Epithelial cell of prostate (primary cell): ENCODE measurements around the gene CD3E.

Experiments
- DNase-seq: peaks from one replicate; pipeline ENCODE4 v3.0.0-alpha.2; 2011; ENCODE audit warnings: low read depth, low spot score
- H3K27ac ChIP-seq: fragments of 450-650 bp; 2 replicates; pipeline ENCODE4 v1.5.1; 2017; ENCODE audit warnings: mild to moderate bottlenecking

The CD3E gene

DNA sequence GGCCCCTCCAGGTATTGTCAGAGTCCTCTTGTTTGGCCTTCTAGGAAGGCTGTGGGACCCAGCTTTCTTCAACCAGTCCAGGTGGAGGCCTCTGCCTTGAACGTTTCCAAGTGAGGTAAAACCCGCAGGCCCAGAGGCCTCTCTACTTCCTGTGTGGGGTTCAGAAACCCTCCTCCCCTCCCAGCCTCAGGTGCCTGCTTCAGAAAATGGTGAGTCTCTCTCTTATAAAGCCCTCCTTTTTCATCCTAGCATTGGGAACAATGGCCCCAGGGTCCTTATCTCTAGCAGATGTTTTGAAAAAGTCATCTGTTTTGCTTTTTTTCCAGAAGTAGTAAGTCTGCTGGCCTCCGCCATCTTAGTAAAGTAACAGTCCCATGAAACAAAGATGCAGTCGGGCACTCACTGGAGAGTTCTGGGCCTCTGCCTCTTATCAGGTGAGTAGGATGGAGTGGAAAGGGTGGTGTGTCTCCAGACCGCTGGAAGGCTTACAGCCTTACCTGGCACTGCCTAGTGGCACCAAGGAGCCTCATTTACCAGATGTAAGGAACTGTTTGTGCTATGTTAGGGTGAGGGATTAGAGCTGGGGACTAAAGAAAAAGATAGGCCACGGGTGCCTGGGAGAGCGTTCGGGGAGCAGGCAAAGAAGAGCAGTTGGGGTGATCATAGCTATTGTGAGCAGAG lies at the start of gene CD3E:
CD3E (plus strand) TSS at position 163 of the 681 bp plus-strand sequence; CDS start at position 386, 223 bp downstream.
- no peak for DNase-seq
- no peak within 1 kb of the TSS for H3K27ac ChIP-seq

GRCh38 chr11:118258410-118258809 lies 46.1 kb upstream of the CD3E start:
- no peak overlapping the region for H3K27ac ChIP-seq
- no peak for DNase-seq

- H3K27ac ChIP-seq, result no peak overlapping the region
- no peak for DNase-seq
These were observed 45.4 kb upstream of the CD3E start for GRCh38 chr11:118259138-118259537.

- no peak for DNase-seq
- H3K27ac ChIP-seq, result peak overlapping the region; percentile 91
These were observed 44.2 kb upstream of the CD3E start for GRCh38 chr11:118260353-118260752.

GRCh38 chr11:118263112-118263511 lies 41.4 kb upstream of the CD3E start:
- DNase-seq, result no peak
- H3K27ac ChIP-seq, result peak overlapping the region; percentile 91

- DNase-seq, result peak; percentile 90
These were observed 40.6 kb upstream of the CD3E start, which contains the start of gene MPZL2 for GRCh38 chr11:118263695-118264568. TSS of gene MPZL2 (minus strand) at chr11:118264297. CDS start at chr11:118264153, 144 bp downstream.

GRCh38 chr11:118264569-118265465 lies 39.7 kb upstream of the CD3E start:
- H3K27ac ChIP-seq, result peak overlapping the region; percentile 91
- no peak for DNase-seq

More at GRCh38 chr11:118263695-118264568, 40.6 kb upstream of the CD3E start, which contains the start of gene MPZL2:
- H3K27ac ChIP-seq, result peak within 1 kb of the TSS; percentile 91

- no peak for DNase-seq
- H3K27ac ChIP-seq, result peak overlapping the region; percentile 91
These were observed 38.6 kb upstream of the CD3E start for GRCh38 chr11:118265954-118266353.

DNA sequence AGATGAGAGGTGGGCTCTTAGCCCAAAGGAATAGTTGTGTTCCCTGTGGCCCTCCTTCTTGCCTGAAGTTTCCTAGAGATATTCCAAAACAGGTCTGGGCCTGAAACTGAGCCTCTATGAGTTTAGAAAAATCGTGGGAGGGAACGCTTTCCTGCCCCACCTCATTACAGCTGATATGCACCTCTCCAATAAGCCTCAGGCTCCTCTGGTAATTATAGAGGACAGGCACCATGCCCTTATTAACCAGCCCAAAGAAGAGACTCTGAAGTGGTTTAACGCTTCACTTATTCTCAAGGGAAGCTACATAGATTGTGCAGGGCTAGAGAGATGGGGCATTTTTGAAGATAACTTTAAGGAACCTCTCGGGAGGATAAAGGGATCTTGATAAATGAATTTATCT lies 37.0 kb upstream of the CD3E start:
- H3K27ac ChIP-seq, result peak overlapping the region; percentile 91
- DNase-seq, result no peak

DNA sequence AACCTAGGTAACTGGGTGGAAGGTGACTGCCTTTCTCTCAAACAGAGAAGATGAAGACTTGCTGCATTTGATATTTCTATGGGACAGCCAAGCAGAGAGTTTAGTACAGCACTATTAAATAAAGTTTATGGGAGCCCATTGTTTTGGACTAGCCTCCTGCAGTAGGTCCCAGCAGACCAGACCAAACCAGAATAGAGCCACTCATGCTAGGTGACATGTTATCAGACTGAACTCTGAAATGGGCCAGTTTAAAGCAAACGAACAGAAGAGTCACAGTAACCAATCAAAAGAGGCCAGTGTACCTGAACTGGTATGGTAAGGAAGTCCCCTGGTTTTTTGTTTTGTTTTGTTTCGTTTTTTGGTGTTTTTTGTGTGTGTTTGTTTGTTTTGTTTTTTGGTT lies 32.5 kb upstream of the CD3E start:
- no peak overlapping the region for H3K27ac ChIP-seq
- DNase-seq, result no peak

DNA sequence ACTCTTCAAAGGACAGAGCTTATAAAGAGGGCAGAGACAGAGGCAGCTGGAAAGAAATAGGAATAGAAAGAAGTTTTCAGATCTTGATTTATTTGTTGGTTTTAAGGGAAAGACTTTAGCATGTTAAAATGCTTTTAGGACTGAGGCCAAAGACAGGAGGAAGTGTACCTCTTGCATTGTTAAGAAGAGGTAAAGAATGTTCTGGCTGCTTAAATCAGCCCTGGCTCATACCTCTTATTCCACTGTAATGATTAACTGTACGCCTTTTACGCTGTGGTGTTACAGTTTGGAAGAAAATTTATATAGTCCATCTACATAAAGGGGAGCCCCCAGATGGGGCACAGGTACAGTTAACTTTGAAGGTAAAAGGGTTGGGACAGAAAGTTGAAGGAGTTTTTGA lies 30.3 kb upstream of the CD3E start:
- peak overlapping the region; percentile 93 for H3K27ac ChIP-seq
- DNase-seq, result no peak

DNA sequence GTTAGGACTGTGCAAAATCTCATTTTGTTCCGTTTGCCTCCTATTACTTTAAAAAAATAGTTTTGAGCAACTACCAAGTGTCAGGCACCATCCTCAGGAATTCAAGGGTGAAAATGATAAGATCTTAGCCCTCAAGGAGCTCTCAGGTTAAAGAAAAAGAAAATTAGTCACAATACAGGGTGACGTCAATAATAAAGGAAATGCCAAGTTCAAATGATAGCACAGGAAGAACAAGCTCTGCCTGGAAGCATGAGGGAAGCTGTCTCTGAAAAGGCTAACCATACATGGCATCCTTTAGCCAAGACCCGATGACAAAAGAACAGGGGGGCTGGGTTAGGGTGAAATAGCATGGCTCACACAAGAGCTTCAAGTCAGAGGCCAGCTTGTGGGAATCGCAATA lies 29.4 kb upstream of the CD3E start:
- peak overlapping the region; percentile 93 for H3K27ac ChIP-seq
- DNase-seq, result no peak

- H3K27ac ChIP-seq, result peak overlapping the region; percentile 93
These were observed 28.1 kb upstream of the CD3E start for GRCh38 chr11:118276422-118276821.

DNA sequence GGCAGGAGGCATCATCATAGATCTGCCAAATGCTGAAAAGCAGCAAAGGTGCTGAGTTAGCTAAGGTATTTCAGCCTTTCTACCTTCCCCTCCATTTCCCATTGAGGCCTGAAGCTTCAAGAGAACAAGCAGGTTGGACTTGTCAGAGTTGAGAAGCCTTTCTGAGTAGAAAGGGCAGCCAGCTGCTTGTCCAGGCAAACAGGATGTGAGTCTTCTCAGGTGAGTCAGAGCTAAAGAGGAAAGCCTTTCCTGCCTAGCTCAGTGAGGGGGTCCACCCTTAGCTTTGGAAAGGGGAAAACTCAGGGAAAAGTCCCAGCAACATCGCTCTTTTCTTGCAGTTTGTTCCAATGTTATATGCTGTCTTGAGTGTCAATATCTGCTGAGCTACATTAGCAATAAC lies 27.2 kb upstream of the CD3E start:
- DNase-seq, result peak; percentile 83
- H3K27ac ChIP-seq, result peak overlapping the region; percentile 93

More at GRCh38 chr11:118276422-118276821, 28.1 kb upstream of the CD3E start:
- DNase-seq, result no peak

DNA sequence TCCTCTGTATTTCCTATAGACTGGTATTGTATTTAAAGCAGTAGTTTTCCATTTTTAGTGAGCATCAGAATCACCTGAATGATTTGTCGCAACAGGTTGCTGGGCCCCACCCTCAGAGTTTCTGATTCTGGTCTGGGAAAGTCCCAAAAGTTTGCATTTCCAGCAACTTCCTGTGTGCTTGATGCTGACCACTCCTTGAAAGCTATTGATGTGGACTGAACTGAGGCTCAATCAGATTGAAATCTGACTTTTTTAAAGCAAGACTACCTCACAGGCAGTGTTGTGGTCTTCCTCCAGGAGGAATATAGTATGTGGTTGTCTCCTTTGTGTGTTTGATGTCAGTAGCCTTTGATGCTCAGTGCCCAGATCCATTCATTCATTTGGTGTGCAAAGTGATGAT lies 23.2 kb upstream of the CD3E start:
- peak overlapping the region; percentile 8 for H3K27ac ChIP-seq

GRCh38 chr11:118282606-118283005 lies 21.9 kb upstream of the CD3E start:
- DNase-seq, result no peak
- H3K27ac ChIP-seq, result no peak overlapping the region

More for the DNA sequence above, 23.2 kb upstream of the CD3E start:
- no peak for DNase-seq

DNA sequence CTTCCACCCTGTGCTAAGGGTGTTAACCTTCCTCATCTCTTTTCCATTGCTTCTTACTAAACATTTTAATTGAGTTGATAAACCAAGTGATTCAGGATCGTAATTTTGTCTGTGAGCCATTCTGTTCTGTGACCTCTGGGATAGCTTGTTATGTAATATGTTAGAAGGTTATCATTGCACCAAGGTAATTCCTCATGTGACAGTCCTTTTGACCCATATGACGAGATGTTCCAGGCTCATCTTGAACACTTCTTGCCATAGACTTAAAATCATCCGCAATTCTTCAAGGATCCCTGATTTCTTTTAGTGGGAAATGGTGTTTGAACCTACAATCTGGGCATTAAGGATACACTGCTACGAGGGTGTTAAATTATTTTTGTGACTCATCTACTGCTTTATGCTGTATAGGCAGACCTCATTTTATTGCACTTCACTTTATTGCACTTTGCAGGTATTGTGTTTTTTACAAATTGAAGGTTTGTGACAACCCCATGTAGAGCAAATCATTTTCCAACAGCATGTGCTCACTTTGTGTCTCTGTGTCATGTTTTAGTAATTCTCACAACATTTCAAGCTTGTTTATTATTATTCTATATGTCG lies 21.4 kb upstream of the CD3E start:
- no peak overlapping the region for H3K27ac ChIP-seq
- DNase-seq, result no peak

DNA sequence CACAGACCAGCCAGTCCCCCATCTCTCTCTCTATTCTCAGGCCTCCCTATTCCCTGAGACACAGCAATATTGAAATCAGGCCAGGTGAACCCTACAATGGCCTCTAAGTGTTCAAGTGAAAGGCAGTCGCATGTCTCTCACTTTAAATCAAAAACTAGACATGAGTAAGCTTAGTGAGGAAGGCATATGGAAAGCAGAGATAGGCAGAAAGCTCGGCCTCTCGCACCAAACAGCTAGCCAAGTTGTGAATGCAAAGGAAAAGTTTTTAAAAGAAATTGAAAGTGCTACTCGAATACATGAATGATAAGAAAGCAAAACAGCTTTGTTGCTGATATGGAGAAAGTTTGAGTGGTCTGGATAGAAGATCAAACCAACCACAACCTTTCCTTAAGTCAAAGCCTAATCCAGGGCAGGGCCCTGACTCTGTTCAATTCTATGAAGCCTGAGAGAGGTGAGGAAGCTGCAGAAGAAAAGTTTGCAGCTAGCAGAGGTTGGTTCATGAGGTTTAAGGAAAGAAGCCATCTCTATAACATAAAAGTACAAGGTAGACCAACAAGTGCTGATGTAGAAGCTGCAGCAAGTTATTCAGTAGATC lies 20.7 kb upstream of the CD3E start:
- DNase-seq, result no peak
- H3K27ac ChIP-seq, result no peak overlapping the region

DNA sequence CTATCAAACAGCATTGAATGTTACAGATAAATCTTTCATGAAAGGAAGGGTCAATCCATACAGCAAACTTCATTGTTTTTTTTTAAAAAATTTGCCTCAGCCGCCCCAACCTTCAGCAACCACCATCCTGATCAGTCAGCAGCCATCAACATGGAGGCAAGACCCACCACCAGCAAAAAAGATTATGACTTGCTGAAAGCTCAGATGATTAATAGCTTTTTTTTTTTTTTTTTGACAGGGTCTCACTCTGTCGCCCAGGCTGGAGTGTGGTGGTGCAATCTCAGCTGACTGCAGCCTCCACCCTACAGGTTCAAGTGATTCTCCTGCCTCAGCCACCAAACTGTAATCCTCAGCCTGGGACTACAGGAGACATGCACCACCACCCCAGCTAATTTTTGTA lies 18.0 kb upstream of the CD3E start:
- H3K27ac ChIP-seq, result peak overlapping the region; percentile 58
- no peak for DNase-seq
